Prostate gland (tissue), 2 donors: ENCODE data around the gene VDR.

ENCODE experiments used
- CTCF ChIP-seq, 4 experiments: fragments of 200-600 bp in 2 of 4; fragments of 450-650 bp in 2 of 4; sonication (generic) in 2 of 4; IDR thresholded peaks; 1 replicate in 3 of 4; 2 replicates in 1 of 4; pipeline ENCODE4 v1.5.1; 2016 to 2019; ENCODE audit warnings: antibody characterized with exemption in 4 of 4, mild to moderate bottlenecking in 2 of 4, moderate library complexity in 2 of 4
- POLR2A ChIP-seq: fragments of 450-650 bp; IDR thresholded peaks from one replicate; pipeline ENCODE4 v1.6.1; 2016; ENCODE audit warnings: antibody characterized with exemption, mild to moderate bottlenecking
- POLR2AphosphoS5 ChIP-seq: sonication (generic); formaldehyde crosslinking; IDR thresholded peaks from one replicate; pipeline ENCODE4 v1.6.1; 2017; ENCODE audit warnings: antibody characterized with exemption

GRCh38 chr12:47943623-47944340 lies 39.0 kb upstream of the VDR start:
- TF ChIP-seq CTCF (IDR thresholded peaks at IDR 0.05) (no peak), POLR2A (no peak), POLR2AphosphoS5 (no peak)
